ENCODE data around the gene C8G.

GRCh38 chr9:136995362-136995761 lies 50.3 kb downstream of the C8G start:
- TF ChIP-seq EP300 (IDR thresholded peaks at IDR 0.05; ENCODE audit: borderline replicate concordance), result no peak
- TF ChIP-seq, protein P1, sequence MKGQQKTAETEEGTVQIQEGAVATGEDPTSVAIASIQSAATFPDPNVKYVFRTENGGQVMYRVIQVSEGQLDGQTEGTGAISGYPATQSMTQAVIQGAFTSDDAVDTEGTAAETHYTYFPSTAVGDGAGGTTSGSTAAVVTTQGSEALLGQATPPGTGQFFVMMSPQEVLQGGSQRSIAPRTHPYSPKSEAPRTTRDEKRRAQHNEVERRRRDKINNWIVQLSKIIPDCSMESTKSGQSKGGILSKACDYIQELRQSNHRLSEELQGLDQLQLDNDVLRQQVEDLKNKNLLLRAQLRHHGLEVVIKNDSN (IDR thresholded peaks at IDR 0.05), result no peak
- TF ChIP-seq FOXM1 (IDR thresholded peaks at IDR 0.05; ENCODE audit: borderline replicate concordance, low read depth), result no peak
- TF ChIP-seq YY1 (IDR thresholded peaks at IDR 0.05; ENCODE audit: low read depth), result no peak
- TF ChIP-seq TEAD4 (IDR thresholded peaks at IDR 0.05), result no peak
- TF ChIP-seq TCF12 (IDR thresholded peaks at IDR 0.05; ENCODE audit: low read depth), result no peak
- TF ChIP-seq CEBPB (IDR thresholded peaks at IDR 0.05), result no peak
- peak; percentile 57; the same call in 1 of the 2 replicates for TF ChIP-seq ZBTB7A (IDR thresholded peaks at IDR 0.05; ENCODE audit: low read depth)
- no peak for TF ChIP-seq EGR1 (IDR thresholded peaks at IDR 0.05)
- TF ChIP-seq, protein P2, sequence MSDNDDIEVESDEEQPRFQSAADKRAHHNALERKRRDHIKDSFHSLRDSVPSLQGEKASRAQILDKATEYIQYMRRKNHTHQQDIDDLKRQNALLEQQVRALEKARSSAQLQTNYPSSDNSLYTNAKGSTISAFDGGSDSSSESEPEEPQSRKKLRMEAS (IDR thresholded peaks at IDR 0.05), result no peak
- no peak for TF ChIP-seq TAF1 (IDR thresholded peaks at IDR 0.05; ENCODE audit: low read depth)
- no peak for TF ChIP-seq REST (IDR thresholded peaks at IDR 0.05; ENCODE audit: low read depth)

Measured in Ishikawa (cell line).